HUES48 (cell line): Measurements from ENCODE around the gene ITPRIP.

ENCODE experiments used
- H3K27ac ChIP-seq: one replicate; pipeline ENCODE4 v1.7.0; 2013; ENCODE audit warnings: low read depth, low read length, inconsistent platforms
- H3K27me3 ChIP-seq: 2 replicates; pipeline ENCODE4 v1.6.1; 2013; ENCODE audit warnings: mild to moderate bottlenecking, low read length; ENCODE audit not compliant: control insufficient read depth, insufficient read depth
- H3K36me3 ChIP-seq: 2 replicates; pipeline ENCODE4 v1.6.1; 2013; ENCODE audit warnings: low read length; ENCODE audit not compliant: control insufficient read depth, insufficient read depth
- H3K4me1 ChIP-seq: 2 replicates; pipeline ENCODE4 v1.6.1; 2013; ENCODE audit warnings: mild to moderate bottlenecking, low read length; ENCODE audit not compliant: control insufficient read depth, insufficient read depth
- H3K4me3 ChIP-seq: 2 replicates; pipeline ENCODE4 v1.5.1; 2013; ENCODE audit warnings: mild to moderate bottlenecking, low read depth, low read length
- H3K9ac ChIP-seq: 2 replicates; pipeline ENCODE4 v1.6.1; 2013; ENCODE audit warnings: mild to moderate bottlenecking, low read depth, low read length, moderate library complexity
- H3K9me3 ChIP-seq: 2 replicates; pipeline ENCODE4 v1.6.1; 2013; ENCODE audit warnings: low read length; ENCODE audit not compliant: control insufficient read depth, insufficient read depth

ITPRIP gene

DNA sequence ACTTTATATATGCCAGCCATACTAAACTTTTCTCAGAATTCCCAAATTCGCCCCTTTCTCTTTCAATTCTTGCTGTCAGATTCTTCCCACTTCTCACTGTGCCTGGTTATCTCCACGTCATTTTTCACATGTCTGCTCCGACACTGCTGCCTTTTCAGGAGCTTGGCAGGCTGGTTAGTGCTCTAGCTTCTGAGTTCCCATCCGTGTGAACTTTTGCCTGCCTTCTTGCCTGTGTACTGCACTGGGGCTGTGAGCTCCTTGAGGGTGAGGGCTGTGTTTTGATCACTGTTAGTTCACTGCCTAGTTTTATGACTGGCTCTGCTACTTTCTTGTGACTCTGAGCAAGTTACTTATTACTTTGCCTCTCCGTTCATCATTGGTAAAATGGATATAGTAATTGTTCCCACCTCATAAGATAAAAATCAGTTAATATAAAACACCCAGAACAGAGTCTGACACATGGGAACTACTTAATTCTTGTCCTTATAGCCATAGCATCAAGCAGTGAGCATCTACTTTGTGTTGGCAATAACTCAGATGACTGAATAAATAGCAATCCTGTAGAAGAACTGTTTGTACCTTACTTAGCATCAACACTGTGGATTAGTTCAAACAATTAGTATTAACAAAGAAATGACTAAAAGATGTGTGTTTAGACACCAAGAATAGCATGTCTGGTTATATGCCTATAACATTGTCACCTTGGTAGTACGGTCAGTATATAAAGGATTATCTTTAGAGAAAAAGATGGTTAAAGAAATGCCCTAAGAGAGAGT, 78.1 kb downstream of the ITPRIP start:
- Histone ChIP-seq H3K9me3 (no peaks in the 10 kb centered on the region), H3K27ac (peak overlapping the region; percentile 70), H3K27me3 (no peaks in the 10 kb centered on the region), H3K4me3 (no peak overlapping the region), H3K36me3 (peaks cover 71% of the 10 kb centered on the region), H3K9ac (no peak overlapping the region), H3K4me1 (peaks cover 14% of the 10 kb centered on the region)
